Measurements from ENCODE around the gene JOSD1. TPM values are rescaled to one million over a fixed set of nuclear protein-coding genes. Genes with fewer than 3 reads are reported as not detected.

JOSD1 gene
- total and polyA plus RNA-seq, 10 of the 15 experiments (the other 5 are each of a cell fraction or from before 2014, with no cell fraction given), result 6.2 to 54.6 (median 40.5) TPM

- FAIRE-seq (no peak), ATAC-seq (no peak), DNase-seq (ENCODE audit: low read depth, low spot score) (no peak)
- ChIA-PET POLR2A (no interaction called here), SMC1A (ENCODE audit: uncharacterized antibody, unreplicated experiment) (interaction anchor here (0.5 to 0.6 kb wide), 2 partner anchors 23 to 42 kb away, joined by 3 read pairs; no protein-coding TSS in a partner anchor), CTCF (interaction anchor here (1.1 to 3.7 kb wide), 5 partner anchors 11 to 134 kb away, joined by 3 to 26 read pairs (median 5); no protein-coding TSS in a partner anchor), RAD21 (ENCODE audit: unreplicated experiment) (interaction anchor here (0.8 kb wide), 2 partner anchors 16 to 34 kb away, joined by 3 to 4 read pairs; no protein-coding TSS in a partner anchor)
- H3K36me3 ChIP-seq (ENCODE audit: control insufficient read depth in 2 of 2, insufficient read depth in 2 of 2, low read length in 1 of 2), result peaks cover 29 to 66% of the 10 kb centered on the region in 2 experiments
- H3K4me3 ChIP-seq, result no peak overlapping the region
- intact Hi-C loops (cut with micrococcal nuclease; ENCODE audit: unreplicated experiment), result no loop called here
- WGBS (ENCODE audit: insufficient coverage, insufficient replicate concordance, low lambda C conversion rate, missing lambda C conversion rate), result 95% methylated on average over 7 of the region's 7 CpGs
- no peak overlapping the region for H3K4me2 ChIP-seq (ENCODE audit: control insufficient read depth, insufficient read depth)
- no TSS peak for BruUV-seq (replicated peaks)
- no peaks in the 10 kb centered on the region for H3K9me3 ChIP-seq (replicated peaks; ENCODE audit: control insufficient read depth, insufficient read depth, low read length)
- in situ Hi-C loops (cut with MboI), result no loop called here
- no peak overlapping the region for H2AFZ ChIP-seq (ENCODE audit: control insufficient read depth, low read depth, low read length)
- peaks cover 2% of the 10 kb centered on the region; the same call in 1 of the 2 replicates for H4K20me1 ChIP-seq (ENCODE audit: control insufficient read depth, insufficient read depth)
- no peaks in the 10 kb centered on the region for H3K4me1 ChIP-seq (ENCODE audit: control insufficient read depth, insufficient read depth, low read length)
- H3K79me2 ChIP-seq (ENCODE audit: control insufficient read depth, insufficient read depth, low read length), result no peaks in the 10 kb centered on the region
- TF ChIP-seq USF2 (IDR thresholded peaks at IDR 0.05; ENCODE audit: borderline replicate concordance, low read depth, low read length), result no peak
- 0 out of 2 replicates have a peak, but pooled peaks have one; percentile 27 for TF ChIP-seq POLR2A (IDR thresholded peaks at IDR 0.05; ENCODE audit: low read depth, low read length)
- peak; percentile 19 for TF ChIP-seq BCL3 (IDR thresholded peaks at IDR 0.05; ENCODE audit: borderline replicate concordance, insufficient read depth, low read depth, low read length, poor library complexity, severe bottlenecking)
- no peak for TF ChIP-seq TCF12 (IDR thresholded peaks at IDR 0.05; ENCODE audit: low read depth, low read length)
- H3K27ac ChIP-seq (ENCODE audit: control insufficient read depth, insufficient read depth), result no peak overlapping the region
- no peaks in the 10 kb centered on the region for H3K27me3 ChIP-seq (replicated peaks in 1 of 2; ENCODE audit: control insufficient read depth in 2 of 2, insufficient read depth in 2 of 2, low read length in 1 of 2)
- H3K9ac ChIP-seq (ENCODE audit: control insufficient read depth, insufficient read depth, low read length), result no peak overlapping the region
These were observed 34.4 kb upstream of the JOSD1 start for GRCh38 chr22:38735126-38735464.
